Gastrocnemius medialis (tissue), 4 donors: ENCODE measurements around the gene FHOD3. TPM values are rescaled to one million over a fixed set of nuclear protein-coding genes. Genes with fewer than 3 reads are reported as not detected.

Experiments
- ATAC-seq, 2 donors: fragments of 150-250 bp; one replicate each; pipeline ENCODE4 v1.9.1; 2016
- DNase-seq, 2 donors: peaks; one replicate each; pipeline ENCODE4 v3.0.0-alpha.2; 2019
- H3K27ac ChIP-seq, 4 donors: fragments of 200-600 bp; sonication (generic); 1 replicate in 1 of 4; 2 replicates in 3 of 4; pipeline ENCODE4 v1.5.1; 2016 to 2018; ENCODE audit warnings: mild to moderate bottlenecking in 2 of 4, moderate library complexity in 1 of 4
- H3K27me3 ChIP-seq, 3 donors: fragments of 200-600 bp; sonication (generic) in 2 of 3; 1 replicate in 1 of 3; 2 replicates in 2 of 3; pipeline versions ENCODE4 v1.5.1 to v1.6.0; 2016 to 2019; ENCODE audit warnings: mild to moderate bottlenecking in 1 of 3, moderate library complexity in 1 of 3
- H3K36me3 ChIP-seq, 2 donors: fragments of 200-600 bp; sonication (generic) in 1 of 2; one replicate each; pipeline ENCODE4 v1.5.1; 2017 to 2018
- H3K4me1 ChIP-seq, 2 donors: fragments of 200-600 bp; sonication (generic) in 1 of 2; one replicate each; pipeline ENCODE4 v1.5.1; 2016 to 2017; ENCODE audit warnings: mild to moderate bottlenecking in 2 of 2
- H3K4me3 ChIP-seq, 4 donors: fragments of 200-600 bp; sonication (generic) in 3 of 4; 1 replicate in 1 of 4; 2 replicates in 3 of 4; pipeline ENCODE4 v1.5.1; 2016 to 2019; ENCODE audit warnings: mild to moderate bottlenecking in 2 of 4
- H3K9me3 ChIP-seq, 3 donors: fragments of 200-600 bp; sonication (generic) in 2 of 3; 1 replicate in 1 of 3; 2 replicates in 2 of 3; pipeline ENCODE4 v1.5.1; 2016 to 2019
- CTCF ChIP-seq, 5 experiments: fragments of 450-650 bp in 3 of 5; fragments of 200-600 bp in 2 of 5; sonication (generic) in 2 of 5; IDR thresholded peaks in 4 of 5; conservative IDR thresholded peaks in 1 of 5; 1 replicate in 4 of 5; 2 replicates in 1 of 5; pipeline ENCODE4 v1.5.1; 2016 to 2019; ENCODE audit warnings: antibody characterized with exemption in 5 of 5, mild to moderate bottlenecking in 3 of 5, moderate library complexity in 3 of 5
- POLR2A ChIP-seq, 2 donors: fragments of 450-650 bp; IDR thresholded peaks; one replicate each; pipeline ENCODE4 v1.6.1; 2017; ENCODE audit warnings: antibody characterized with exemption in 2 of 2, mild to moderate bottlenecking in 2 of 2, moderate library complexity in 2 of 2
- in situ Hi-C, 4 donors: fragments of 200-750 bp; cut with MboI; loops; one replicate each; pipeline versions ENCODE4 v1.15.0 to v1.8.0; 2017; ENCODE audit warnings: low sequenced_read_pairs in 4 of 4
- intact Hi-C: fragments of 100-400 bp; cut with DNase I; formaldehyde crosslinking; loops from one replicate; pipeline ENCODE4 v1.15.1; 2023; ENCODE audit warnings: low total_unique reads
- total RNA-seq, 4 donors: library from RNA; depleted of rRNA; stranded (reverse); fragments of >200 nt; gene quantifications; one replicate each; pipeline versions ENCODE4 v1.1.0 to v1.2.3, GENCODE V29; 2016

The FHOD3 gene
- total RNA-seq, 4 donors from 2014 or later, result 10.0 to 32.5 (median 17.0) TPM

DNA sequence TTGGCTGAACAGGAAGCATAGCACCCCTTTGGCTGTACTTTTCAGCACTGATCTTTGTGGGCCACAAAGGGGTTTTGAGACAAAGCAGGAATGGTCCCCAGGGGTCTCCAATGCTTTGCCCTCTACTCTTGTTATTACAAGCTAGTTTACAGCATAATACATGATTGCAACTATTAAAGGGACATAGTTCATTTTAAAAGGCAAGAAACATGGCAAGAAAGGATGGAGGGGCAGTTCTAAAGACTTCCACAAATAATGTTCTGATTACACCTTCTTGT lies 196.6 kb downstream of the FHOD3 start:
- peak overlapping the region in 2 of 4 donors; percentile 19 to 50 for H3K4me3 ChIP-seq
- H3K27me3 ChIP-seq, result no peaks in the 10 kb centered on the region
- H3K9me3 ChIP-seq, result no peaks in the 10 kb centered on the region
- DNase-seq, result no peak
- TF ChIP-seq CTCF (IDR thresholded peaks at IDR 0.05 in 4 of 5, conservative IDR thresholded peaks at IDR 0.05 in 1 of 5), result no peak
- no peak for TF ChIP-seq POLR2A (IDR thresholded peaks at IDR 0.05)
- in situ Hi-C loops (no loop called here), intact Hi-C loops (loop anchor here (5.0 kb wide), 1 partner anchor 77 kb away; no protein-coding TSS in a partner anchor)
- no peaks in the 10 kb centered on the region for H3K36me3 ChIP-seq
- ATAC-seq, result no peak
- H3K27ac ChIP-seq, result peak overlapping the region; percentile 61 to 81 (median 77)
- peaks cover 22 to 38% of the 10 kb centered on the region in 2 donors for H3K4me1 ChIP-seq

DNA sequence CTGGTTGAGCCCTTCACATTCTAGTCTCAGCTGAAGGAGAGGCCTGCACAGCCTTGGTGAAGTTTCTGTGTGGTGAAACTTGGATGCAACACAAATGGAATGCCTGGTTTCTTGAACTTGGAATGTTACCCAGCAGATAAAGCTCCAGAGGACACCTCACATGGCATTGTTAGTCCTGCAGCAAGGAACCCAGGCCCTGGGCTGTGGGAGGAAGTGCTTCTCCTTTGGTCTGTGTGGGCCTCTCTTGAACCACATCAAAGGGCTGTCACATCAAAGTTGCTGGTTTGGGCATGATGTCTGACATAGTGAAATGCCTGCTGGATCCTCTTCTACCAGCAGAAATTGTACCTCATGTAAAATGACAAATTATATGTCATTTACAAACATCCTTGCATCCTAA lies 198.5 kb downstream of the FHOD3 start:
- Histone ChIP-seq H3K36me3 (no peaks in the 10 kb centered on the region), H3K4me3 (no peak overlapping the region), H3K27ac (no peak overlapping the region), H3K9me3 (no peaks in the 10 kb centered on the region), H3K27me3 (no peaks in the 10 kb centered on the region), H3K4me1 (peaks cover 29 to 43% of the 10 kb centered on the region in 2 donors)
- intact Hi-C loops (no loop called here), in situ Hi-C loops (no loop called here)
- TF ChIP-seq POLR2A (IDR thresholded peaks at IDR 0.05), result no peak
- no peak for TF ChIP-seq CTCF (IDR thresholded peaks at IDR 0.05 in 4 of 5, conservative IDR thresholded peaks at IDR 0.05 in 1 of 5)
- DNase-seq, result no peak
- ATAC-seq, result no peak

DNA sequence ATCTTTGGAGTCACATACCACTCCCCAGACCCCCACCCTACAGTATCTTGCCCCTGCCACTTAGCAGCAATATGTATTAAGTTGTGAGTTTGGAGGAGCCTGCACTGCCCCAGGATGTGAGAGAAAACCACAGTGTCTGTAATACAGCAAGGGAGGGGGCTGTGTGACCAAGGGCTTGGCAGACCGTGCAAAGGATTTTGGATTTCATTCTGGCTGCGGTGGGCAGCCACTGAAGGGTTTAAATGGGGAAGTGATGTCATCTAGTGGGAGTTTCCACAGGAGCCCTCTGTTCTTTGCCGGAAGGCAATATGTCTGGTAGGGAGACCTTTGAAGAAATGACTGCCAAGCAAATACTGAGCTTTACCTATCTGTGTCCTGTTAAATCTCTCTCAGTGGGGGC lies 202.4 kb downstream of the FHOD3 start:
- in situ Hi-C loops (no loop called here), intact Hi-C loops (no loop called here)
- no peak for ATAC-seq
- Histone ChIP-seq H3K9me3 (no peaks in the 10 kb centered on the region), H3K27ac (no peak overlapping the region), H3K4me3 (no peak overlapping the region), H3K27me3 (no peaks in the 10 kb centered on the region), H3K36me3 (no peaks in the 10 kb centered on the region), H3K4me1 (peaks cover 18 to 23% of the 10 kb centered on the region in 2 donors)
- TF ChIP-seq CTCF (IDR thresholded peaks at IDR 0.05 in 4 of 5, conservative IDR thresholded peaks at IDR 0.05 in 1 of 5) (no peak), POLR2A (IDR thresholded peaks at IDR 0.05) (no peak)
- no peak for DNase-seq

- H3K9me3 ChIP-seq, result no peaks in the 10 kb centered on the region
- H3K27me3 ChIP-seq, result no peaks in the 10 kb centered on the region
- no peak overlapping the region for H3K4me3 ChIP-seq
- intact Hi-C loops (no loop called here), in situ Hi-C loops (no loop called here)
- no peak for TF ChIP-seq CTCF (IDR thresholded peaks at IDR 0.05 in 4 of 5, conservative IDR thresholded peaks at IDR 0.05 in 1 of 5)
- TF ChIP-seq POLR2A (IDR thresholded peaks at IDR 0.05), result no peak
- H3K4me1 ChIP-seq, result peaks cover 14 to 18% of the 10 kb centered on the region in 2 donors
- H3K27ac ChIP-seq, result no peak overlapping the region
- H3K36me3 ChIP-seq, result no peaks in the 10 kb centered on the region
- no peak for ATAC-seq
- DNase-seq, result no peak
These were observed 203.6 kb downstream of the FHOD3 start for GRCh38 chr18:36501100-36501499.

DNA sequence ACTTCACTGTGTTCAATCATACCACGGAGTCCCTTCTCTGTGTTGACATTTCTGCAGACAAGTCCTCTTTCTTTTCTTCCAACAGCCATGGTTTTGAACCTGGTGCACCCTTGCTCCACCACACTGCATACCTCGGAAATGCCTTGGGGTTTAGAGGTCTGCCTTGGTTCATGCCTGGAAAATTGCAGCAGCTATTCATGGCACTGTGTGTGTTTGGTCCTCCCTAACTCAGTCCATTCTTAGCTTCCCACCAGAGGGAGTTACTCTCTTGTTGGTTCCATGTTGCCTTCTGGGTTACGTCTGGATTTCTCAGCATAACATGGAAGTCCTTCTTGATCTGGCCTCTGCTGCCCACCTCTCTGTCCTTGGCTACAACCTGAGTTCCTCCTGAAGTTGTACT lies 206.0 kb downstream of the FHOD3 start:
- no peak for TF ChIP-seq CTCF (IDR thresholded peaks at IDR 0.05 in 4 of 5, conservative IDR thresholded peaks at IDR 0.05 in 1 of 5)
- no peak for TF ChIP-seq POLR2A (IDR thresholded peaks at IDR 0.05)
- intact Hi-C loops (no loop called here), in situ Hi-C loops (no loop called here)
- Histone ChIP-seq H3K9me3 (no peaks in the 10 kb centered on the region), H3K27ac (no peak overlapping the region), H3K4me1 (peaks cover 7% of the 10 kb centered on the region in 2 donors), H3K36me3 (no peaks in the 10 kb centered on the region), H3K27me3 (no peaks in the 10 kb centered on the region), H3K4me3 (no peak overlapping the region)
- no peak for DNase-seq
- ATAC-seq, result no peak
